Panc1 (cell line): ENCODE results near the gene WRAP73.

Experiments
- CTCF ChIP-seq: fragments of 450-650 bp; IDR thresholded peaks from 2 replicates; pipeline ENCODE4 v1.5.1; 2017; ENCODE audit warnings: mild to moderate bottlenecking
- REST ChIP-seq, 2 experiments: IDR thresholded peaks; 2 replicates each; pipeline ENCODE4 v1.6.1; 2011 to 2012; ENCODE audit warnings: low read depth in 2 of 2, control low read depth in 1 of 2, low read length in 1 of 2, mild to moderate bottlenecking in 1 of 2, moderate library complexity in 1 of 2; ENCODE audit not compliant: insufficient read depth in 1 of 2

- TF ChIP-seq CTCF (no peak), REST (IDR thresholded peaks at IDR 0.05; ENCODE audit: insufficient read depth in 1 of 2, low read depth in 2 of 2, low read length in 1 of 2) (no peak)
These were observed 4.8 kb upstream of the WRAP73 start for GRCh38 chr1:3654549-3655281.
